ENCODE data around the gene DDI2. TPM values are rescaled to one million over a fixed set of nuclear protein-coding genes. Genes with fewer than 3 reads are reported as not detected.
"Not testable (repeated sequence)": the region's sequence is repeated elsewhere in the genome, so short reads cannot be mapped to it uniquely, and the experiment has no call there.

The DDI2 gene
- total RNA-seq, 4 donors from 2014 or later: 26.2 to 115 (median 43.7) TPM

DNA sequence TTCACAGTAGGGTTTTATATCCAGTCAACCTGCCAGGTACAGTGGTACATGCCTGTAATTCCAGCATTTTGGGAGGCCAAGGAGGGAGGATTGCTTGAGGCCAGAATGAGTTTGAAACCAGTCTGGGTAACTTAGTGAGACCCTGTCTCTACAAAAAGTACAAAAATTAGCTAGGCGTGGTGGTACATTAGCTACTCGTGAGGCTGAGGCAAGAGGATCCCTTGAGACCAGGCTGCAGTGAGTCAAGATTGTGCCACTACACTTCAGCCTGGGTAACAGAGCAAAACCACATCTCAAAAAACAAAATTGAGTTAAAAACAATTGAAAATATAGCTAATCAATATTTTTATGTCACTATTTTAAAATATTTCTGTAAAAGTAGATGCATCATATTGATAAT, 33.2 kb downstream of the DDI2 start:
- no peaks in the 10 kb centered on the region for H3K9me3 ChIP-seq
- H3K27ac ChIP-seq: no peak overlapping the region
- no peak for DNase-seq
- no peaks in the 10 kb centered on the region for H3K27me3 ChIP-seq
- no peak overlapping the region for H3K4me3 ChIP-seq
- TF ChIP-seq CTCF (IDR thresholded peaks at IDR 0.05) (no peak), POLR2A (IDR thresholded peaks at IDR 0.05) (no peak)
- intact Hi-C loops (cut with DNase I; ENCODE audit: low total_unique reads): no loop called here
- no peaks in the 10 kb centered on the region for H3K4me1 ChIP-seq
- H3K36me3 ChIP-seq: no peaks in the 10 kb centered on the region

DNA sequence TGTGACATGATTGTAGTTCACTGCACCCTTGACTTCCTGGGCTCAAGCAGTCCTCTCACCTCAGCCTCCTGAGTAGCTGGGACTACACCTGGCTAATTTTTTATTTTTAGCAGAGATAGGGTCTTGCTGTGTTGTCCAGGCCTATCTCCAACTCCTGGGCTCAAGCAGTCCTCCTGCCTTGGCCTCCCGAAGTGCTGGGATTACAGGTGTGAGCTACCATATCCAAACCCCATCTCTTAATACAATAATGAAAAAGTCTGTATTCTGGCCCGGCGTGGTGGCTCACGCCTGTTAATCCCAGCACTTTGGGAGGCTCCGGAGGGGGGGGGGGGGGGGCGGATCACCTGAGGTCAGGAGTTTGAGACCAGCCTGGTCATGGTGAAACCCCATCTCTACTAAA, 34.9 kb downstream of the DDI2 start:
- H3K9me3 ChIP-seq; H3K27me3 ChIP-seq; H3K27ac ChIP-seq; H3K4me3 ChIP-seq; H3K36me3 ChIP-seq; DNase-seq; intact Hi-C loops (cut with DNase I; ENCODE audit: low total_unique reads); H3K4me1 ChIP-seq: not testable (repeated sequence)

GRCh38 chr1:15654091-15654690, 36.9 kb downstream of the DDI2 start:
- TF ChIP-seq CTCF (IDR thresholded peaks at IDR 0.05) (no peak), POLR2A (IDR thresholded peaks at IDR 0.05) (no peak)
- Histone ChIP-seq H3K27ac (no peak overlapping the region), H3K36me3 (no peaks in the 10 kb centered on the region), H3K9me3 (no peaks in the 10 kb centered on the region), H3K4me3 (no peak overlapping the region), H3K4me1 (no peaks in the 10 kb centered on the region), H3K27me3 (no peaks in the 10 kb centered on the region)
- intact Hi-C loops (cut with DNase I; ENCODE audit: low total_unique reads): no loop called here
- no peak for DNase-seq

- H3K27me3 ChIP-seq: no peaks in the 10 kb centered on the region
- no peaks in the 10 kb centered on the region for H3K36me3 ChIP-seq
These were observed 39.2 kb downstream of the DDI2 start for GRCh38 chr1:15656464-15656863.

GRCh38 chr1:15657021-15657420, 39.8 kb downstream of the DDI2 start:
- Histone ChIP-seq H3K4me1 (no peaks in the 10 kb centered on the region), H3K4me3 (no peak overlapping the region), H3K27me3 (no peaks in the 10 kb centered on the region), H3K36me3 (no peaks in the 10 kb centered on the region), H3K9me3 (no peaks in the 10 kb centered on the region), H3K27ac (no peak overlapping the region)
- DNase-seq: no peak
- intact Hi-C loops (cut with DNase I; ENCODE audit: low total_unique reads): no loop called here
- TF ChIP-seq POLR2A (IDR thresholded peaks at IDR 0.05) (no peak), CTCF (IDR thresholded peaks at IDR 0.05) (no peak)

More at GRCh38 chr1:15656464-15656863, 39.2 kb downstream of the DDI2 start:
- no peak overlapping the region for H3K4me3 ChIP-seq
- no peaks in the 10 kb centered on the region for H3K9me3 ChIP-seq
- H3K27ac ChIP-seq: no peak overlapping the region
- H3K4me1 ChIP-seq: no peaks in the 10 kb centered on the region
- no peak for DNase-seq
- no peak for TF ChIP-seq POLR2A (IDR thresholded peaks at IDR 0.05)
- no peak for TF ChIP-seq CTCF (IDR thresholded peaks at IDR 0.05)
- intact Hi-C loops (cut with DNase I; ENCODE audit: low total_unique reads): no loop called here

- no peak for DNase-seq
- no peak overlapping the region for H3K4me3 ChIP-seq
- intact Hi-C loops (cut with DNase I; ENCODE audit: low total_unique reads): no loop called here
- TF ChIP-seq CTCF (IDR thresholded peaks at IDR 0.05) (no peak), POLR2A (IDR thresholded peaks at IDR 0.05) (no peak)
- no peaks in the 10 kb centered on the region for H3K36me3 ChIP-seq
- no peaks in the 10 kb centered on the region for H3K27me3 ChIP-seq
- H3K27ac ChIP-seq: no peak overlapping the region
- H3K9me3 ChIP-seq: no peaks in the 10 kb centered on the region
- H3K4me1 ChIP-seq: no peaks in the 10 kb centered on the region
These were observed 42.9 kb downstream of the DDI2 start for GRCh38 chr1:15660151-15660550.

Data from uterus (tissue), 4 donors.